Heart right ventricle (tissue), 16 donors: ENCODE measurements around the gene NDUFA11. TPM values are rescaled to one million over a fixed set of nuclear protein-coding genes. Genes with fewer than 3 reads are reported as not detected.

Experiments
- ATAC-seq, 8 donors: fragments of 200-7000 bp; cut with Tn5 transposase; one replicate each; pipeline ENCODE4 v1.9.1; 2020; ENCODE audit warnings: mild to moderate bottlenecking in 8 of 8, moderate library complexity in 8 of 8, moderate number of reproducible peaks in 1 of 8
- DNase-seq, 2 donors: peaks; one replicate each; pipeline ENCODE4 v3.0.0-alpha.2; 2020
- H3K27ac ChIP-seq, 10 donors: fragments of 200-600 bp; sonication (generic) in 2 of 10; one replicate each; pipeline versions ENCODE4 v1.5.0 to v1.8.0; 2020 to 2022; ENCODE audit warnings: mild to moderate bottlenecking in 3 of 10
- H3K27me3 ChIP-seq, 7 donors: fragments of 200-600 bp; one replicate each; pipeline ENCODE4 v1.8.0; 2021 to 2022; ENCODE audit warnings: mild to moderate bottlenecking in 2 of 7
- H3K36me3 ChIP-seq, 9 donors: fragments of 200-600 bp; sonication (generic) in 1 of 9; one replicate each; pipeline versions ENCODE4 v1.5.0 to v1.8.0; 2020 to 2022; ENCODE audit warnings: mild to moderate bottlenecking in 2 of 9
- H3K4me1 ChIP-seq, 9 donors: fragments of 200-600 bp; sonication (generic) in 1 of 9; one replicate each; pipeline versions ENCODE4 v1.5.0 to v1.8.0; 2020 to 2022; ENCODE audit warnings: mild to moderate bottlenecking in 4 of 9
- H3K4me3 ChIP-seq, 10 donors: fragments of 200-600 bp; sonication (generic) in 2 of 10; one replicate each; pipeline versions ENCODE4 v1.5.0 to v1.8.0; 2020 to 2022; ENCODE audit warnings: mild to moderate bottlenecking in 7 of 10, moderate library complexity in 2 of 10
- H3K9me3 ChIP-seq, 11 donors: fragments of 200-600 bp in 10 of 11; sonication (generic) in 2 of 11; one replicate each; pipeline versions ENCODE4 v1.5.0 to v1.8.0; 2013 to 2022; ENCODE audit warnings: mild to moderate bottlenecking in 2 of 11, control low read depth in 1 of 11, moderate library complexity in 1 of 11
- WGBS, 2 donors: extraction: QIAGEN DNeasy Blood & Tissue Kit; methylation state at CpG; one replicate each; pipeline ENCODE4 v1.1.7; 2013; ENCODE audit warnings: inconsistent platforms in 1 of 2; 5-methylcytosine and 5-hydroxymethylcytosine counted together
- intact Hi-C, 10 donors: fragments of 100-400 bp; cut with DNase I; formaldehyde crosslinking; loops; one replicate each; pipeline versions ENCODE4 v1.11.1 to v1.14.2; 2022
- polyA plus RNA-seq, 2 donors: library from polyadenylated mRNA; stranded (reverse); fragments of 200-250 nt; gene quantifications; one replicate each; pipeline ENCODE4 v1.2.3, GENCODE V29; 2013
- total RNA-seq, 10 donors: library from RNA; stranded (reverse); fragmentation: NEBNext Ultra II Directional in 3 of 10; extraction: Animal tissue kit (Norgen Biotek cat#: 25700) in 3 of 10; gene quantifications; one replicate each; pipeline versions ENCODE4 v1.2.1 to v1.2.4, GENCODE V29; 2021 to 2023
- TF ChIP-seq, protein P1 (sequence below), 9 donors: fragments of 200-600 bp; sonication (generic) in 2 of 9; IDR thresholded peaks; one replicate each; pipeline versions ENCODE4 v1.5.0 to v1.8.0; 2021 to 2022; ENCODE audit warnings: antibody characterized with exemption in 9 of 9, mild to moderate bottlenecking in 5 of 9, moderate library complexity in 1 of 9
- donor health status: Arrhythmogenic right ventricular cardiomyopathy.
- donor health status: ischemic (EF 13 %, LVEDD 7.1; RV severe dilation, severe dysfunction).
- donor health status: healthy with polysubstance abuse.
- donor health status: DM: no; HTN: yes; CAD: no.
- donor health status: DM: no; HTN: no; CAD: no.
- donor health status: ischemic (EF 25% LVEDD 6.9; RV normal size, moderate dysfunction).
- donor health status: ischemic (EF 25% LVEDD 5.7; RV mildly dilated, moderate dysfunction).
- donor health status: healthy.
- donor health status: DM: yes; HTN: yes; CAD: no.
- donor health status: Ischemic cardiomyopathy.
- donor health status: ischemic (EF 35%, LVEDD 5.7; RV mildly dilated, moderate dysfunction).
- donor health status: nonischemic (EF 11% LVEDD 7.7; RV severe dilation, severe dysfunction).
- donor health status: DM: yes; HTN: yes; CAD: no.
- donor health status: PGD.
- donor health status: ischemic (EF 29% LVEDD 5.4; RV normal size, mild dysfunction).
- donor health status: nonischemic (EF 23%, LVEDD 6.1; RV moderate dilation, normal function).

The NDUFA11 gene
- total and polyA plus RNA-seq, 12 donors = 451 to 1,143 (median 521) TPM

DNA sequence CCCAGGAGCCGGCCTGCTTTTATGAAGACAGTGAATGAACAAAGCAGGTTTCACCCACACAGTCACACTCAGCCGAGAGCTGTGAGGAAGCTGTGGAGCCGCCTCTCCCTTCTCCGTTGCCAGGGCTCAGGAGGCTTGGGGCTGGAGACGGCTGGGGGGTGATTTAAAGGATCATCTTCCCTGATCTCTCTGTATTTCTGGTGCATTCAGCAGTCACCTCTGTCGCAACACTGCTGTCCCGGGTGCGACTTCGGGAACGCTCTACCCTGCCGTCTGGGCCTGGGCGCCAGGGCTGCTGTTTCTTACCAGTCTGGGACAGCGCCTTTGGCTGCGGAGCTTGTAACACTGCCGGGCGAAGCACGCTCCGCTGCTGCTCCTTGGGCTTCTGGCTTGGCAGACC lies 28.6 kb upstream of the NDUFA11 start:
- WGBS, 2 donors = 97% methylated on average over 18 of the region's 18 CpGs
- intact Hi-C loops = no loop called here
- DNase-seq (no peak), ATAC-seq (no peak)
- H3K9me3 ChIP-seq = no peaks in the 10 kb centered on the region
- H3K27ac ChIP-seq = no peak overlapping the region
- TF ChIP-seq, protein P1, sequence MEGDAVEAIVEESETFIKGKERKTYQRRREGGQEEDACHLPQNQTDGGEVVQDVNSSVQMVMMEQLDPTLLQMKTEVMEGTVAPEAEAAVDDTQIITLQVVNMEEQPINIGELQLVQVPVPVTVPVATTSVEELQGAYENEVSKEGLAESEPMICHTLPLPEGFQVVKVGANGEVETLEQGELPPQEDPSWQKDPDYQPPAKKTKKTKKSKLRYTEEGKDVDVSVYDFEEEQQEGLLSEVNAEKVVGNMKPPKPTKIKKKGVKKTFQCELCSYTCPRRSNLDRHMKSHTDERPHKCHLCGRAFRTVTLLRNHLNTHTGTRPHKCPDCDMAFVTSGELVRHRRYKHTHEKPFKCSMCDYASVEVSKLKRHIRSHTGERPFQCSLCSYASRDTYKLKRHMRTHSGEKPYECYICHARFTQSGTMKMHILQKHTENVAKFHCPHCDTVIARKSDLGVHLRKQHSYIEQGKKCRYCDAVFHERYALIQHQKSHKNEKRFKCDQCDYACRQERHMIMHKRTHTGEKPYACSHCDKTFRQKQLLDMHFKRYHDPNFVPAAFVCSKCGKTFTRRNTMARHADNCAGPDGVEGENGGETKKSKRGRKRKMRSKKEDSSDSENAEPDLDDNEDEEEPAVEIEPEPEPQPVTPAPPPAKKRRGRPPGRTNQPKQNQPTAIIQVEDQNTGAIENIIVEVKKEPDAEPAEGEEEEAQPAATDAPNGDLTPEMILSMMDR (IDR thresholded peaks at IDR 0.05) = no peak
- peaks cover 9 to 51% (median 36%) of the 10 kb centered on the region in 9 donors for H3K4me1 ChIP-seq
- no peak overlapping the region for H3K4me3 ChIP-seq
- no peaks in the 10 kb centered on the region for H3K27me3 ChIP-seq
- H3K36me3 ChIP-seq = peaks cover 0 to 96% (median 35%) of the 10 kb centered on the region in 9 donors

DNA sequence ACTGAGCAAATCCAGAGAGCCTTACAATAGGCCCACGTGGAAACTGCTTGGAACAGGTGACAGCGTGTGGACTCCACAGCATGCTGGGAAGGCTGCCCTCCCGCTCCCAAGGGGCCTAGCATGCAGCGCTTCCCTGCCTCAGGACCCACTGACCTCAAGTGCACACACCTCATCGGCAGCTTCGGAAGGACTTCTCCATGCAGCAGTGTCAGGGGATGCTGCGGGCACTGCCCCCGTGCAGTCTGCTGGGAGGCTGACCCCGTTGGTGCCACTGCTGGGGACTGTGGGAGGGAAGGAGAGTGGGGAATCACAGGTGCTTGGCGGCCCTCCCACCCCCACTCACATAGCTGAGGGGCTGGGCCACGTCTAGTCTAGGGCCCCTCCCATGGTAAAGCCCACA lies 27.7 kb upstream of the NDUFA11 start:
- 87 to 89% methylated on average over 11 of the region's 11 CpGs for WGBS, 2 donors
- intact Hi-C loops = no loop called here
- H3K27ac ChIP-seq = no peak overlapping the region

DNA sequence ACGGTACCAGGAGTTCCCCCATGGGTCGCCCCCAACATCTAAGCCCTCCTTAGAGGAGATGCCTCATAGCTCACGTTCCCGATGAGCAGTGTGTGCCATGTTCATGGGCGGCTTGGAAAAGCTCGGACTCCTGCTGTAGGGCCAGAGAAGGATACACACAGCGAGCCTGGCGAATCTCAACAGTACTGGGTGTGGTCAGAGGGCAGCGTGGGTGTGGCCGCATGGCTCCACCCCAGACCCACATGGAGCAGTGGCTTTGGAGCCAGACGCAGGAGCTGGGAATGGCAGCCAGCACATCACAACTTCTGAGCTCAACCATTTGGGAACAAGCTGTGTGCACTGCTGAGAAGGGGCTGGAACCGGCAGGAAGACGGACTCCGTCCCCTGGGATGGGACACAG lies 26.0 kb upstream of the NDUFA11 start:
- no peaks in the 10 kb centered on the region for H3K9me3 ChIP-seq
- H3K36me3 ChIP-seq = peaks cover 0 to 99% (median 56%) of the 10 kb centered on the region in 9 donors
- peak overlapping the region in 1 of 10 donors; percentile 37 for H3K27ac ChIP-seq
- H3K27me3 ChIP-seq = no peaks in the 10 kb centered on the region
- H3K4me3 ChIP-seq = no peak overlapping the region
- TF ChIP-seq, protein P1 (IDR thresholded peaks at IDR 0.05) = no peak
- ATAC-seq (no peak), DNase-seq (no peak)
- 79 to 83% methylated on average over 14 of the region's 14 CpGs for WGBS, 2 donors
- peaks cover 8 to 48% (median 32%) of the 10 kb centered on the region in 9 donors for H3K4me1 ChIP-seq
- intact Hi-C loops = no loop called here

More for the DNA sequence above, 27.7 kb upstream of the NDUFA11 start:
- TF ChIP-seq, protein P1 (IDR thresholded peaks at IDR 0.05) = no peak
- Histone ChIP-seq H3K9me3 (no peaks in the 10 kb centered on the region), H3K4me3 (no peak overlapping the region), H3K27me3 (no peaks in the 10 kb centered on the region), H3K4me1 (peaks cover 14 to 54% (median 44%) of the 10 kb centered on the region in 9 donors), H3K36me3 (peaks cover 0 to 96% (median 42%) of the 10 kb centered on the region in 9 donors)
- ATAC-seq (no peak), DNase-seq (no peak)

DNA sequence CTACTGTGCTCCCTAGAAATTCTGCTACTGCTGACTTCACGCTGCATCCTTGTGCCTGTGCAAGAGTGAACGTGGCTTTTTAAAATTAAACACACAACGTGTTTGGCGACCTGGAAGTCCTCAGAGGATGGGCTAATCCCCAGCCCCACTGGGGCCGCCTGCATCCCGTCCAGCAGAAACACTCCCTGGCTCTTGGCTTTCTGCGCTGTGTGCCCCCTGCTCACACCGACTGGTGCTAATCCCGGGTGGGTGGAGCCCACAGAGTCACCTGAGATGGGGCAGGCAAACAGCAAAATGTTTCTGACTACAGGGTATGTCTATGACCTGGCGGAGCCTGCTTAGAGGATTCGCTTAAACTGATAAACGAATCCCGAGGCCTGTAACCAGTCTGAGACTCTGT lies 25.6 kb upstream of the NDUFA11 start:
- 89% methylated on average over 13 of the region's 13 CpGs for WGBS, 2 donors
- TF ChIP-seq, protein P1 (IDR thresholded peaks at IDR 0.05) = no peak
- intact Hi-C loops = no loop called here
- peaks cover 8 to 44% (median 30%) of the 10 kb centered on the region in 9 donors for H3K4me1 ChIP-seq
- H3K9me3 ChIP-seq = no peaks in the 10 kb centered on the region
- H3K27me3 ChIP-seq = no peaks in the 10 kb centered on the region
- no peak overlapping the region for H3K4me3 ChIP-seq
- peak overlapping the region in 1 of 10 donors; percentile 37 for H3K27ac ChIP-seq
- DNase-seq = no peak
- H3K36me3 ChIP-seq = peaks cover 1 to 100% (median 60%) of the 10 kb centered on the region in 9 donors
- ATAC-seq = no peak
